ENCODE results near the gene SSNA1.

The SSNA1 gene

DNA sequence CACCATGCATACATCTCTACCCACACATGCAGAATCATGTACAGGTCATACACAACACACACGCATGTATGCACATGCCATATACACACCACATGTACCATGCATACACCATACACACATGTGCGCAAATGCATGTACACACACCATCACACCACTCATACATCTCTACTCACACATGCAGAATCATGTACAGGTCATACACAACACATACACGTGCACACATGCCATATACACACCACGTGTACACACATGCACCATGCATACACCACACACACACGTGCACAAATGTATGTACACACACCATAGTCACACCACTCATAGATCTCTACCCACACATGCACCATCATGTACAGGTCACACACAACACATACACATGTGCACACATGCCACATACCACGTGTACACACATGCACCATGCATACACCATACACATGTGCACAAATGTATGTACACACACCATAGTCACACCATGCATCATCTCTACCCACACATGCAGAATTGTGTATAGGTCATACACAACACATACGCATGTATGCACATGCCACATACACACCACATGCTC lies 35.6 kb upstream of the SSNA1 start:
- no peak for DNase-seq (ENCODE audit: low spot score)

DNA sequence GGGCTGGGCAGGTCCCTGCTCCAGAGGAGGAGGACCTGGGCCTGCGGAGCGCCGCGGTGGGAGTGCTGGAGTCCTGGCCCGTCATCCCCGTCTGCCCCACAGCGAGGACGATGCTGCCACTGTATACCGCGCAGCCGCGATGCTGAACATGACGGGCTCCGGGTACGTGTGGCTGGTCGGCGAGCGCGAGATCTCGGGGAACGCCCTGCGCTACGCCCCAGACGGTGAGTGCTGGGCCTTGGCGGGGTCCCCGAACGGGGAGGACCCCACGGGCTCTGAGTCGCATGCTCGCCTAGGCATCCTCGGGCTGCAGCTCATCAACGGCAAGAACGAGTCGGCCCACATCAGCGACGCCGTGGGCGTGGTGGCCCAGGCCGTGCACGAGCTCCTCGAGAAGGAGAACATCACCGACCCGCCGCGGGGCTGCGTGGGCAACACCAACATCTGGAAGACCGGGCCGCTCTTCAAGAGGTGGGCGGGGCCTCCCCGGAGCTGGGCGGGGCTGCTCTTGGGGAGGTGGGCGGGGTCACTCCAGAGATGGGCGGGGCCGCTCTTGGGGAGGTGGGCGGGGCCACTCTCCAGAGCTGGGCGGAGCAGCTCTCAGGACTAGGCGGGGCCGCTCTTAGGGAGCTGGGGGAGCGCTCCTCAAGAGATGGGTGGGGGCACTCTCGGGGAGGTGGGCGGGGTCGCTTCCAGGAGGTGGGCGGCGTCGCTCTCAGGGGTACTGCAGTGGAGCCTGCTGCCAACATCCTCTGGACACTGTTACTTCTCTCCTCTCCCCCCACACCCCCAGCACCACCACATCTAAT lies 31.7 kb upstream of the SSNA1 start:
- DNase-seq (ENCODE audit: low spot score) = no peak

DNA sequence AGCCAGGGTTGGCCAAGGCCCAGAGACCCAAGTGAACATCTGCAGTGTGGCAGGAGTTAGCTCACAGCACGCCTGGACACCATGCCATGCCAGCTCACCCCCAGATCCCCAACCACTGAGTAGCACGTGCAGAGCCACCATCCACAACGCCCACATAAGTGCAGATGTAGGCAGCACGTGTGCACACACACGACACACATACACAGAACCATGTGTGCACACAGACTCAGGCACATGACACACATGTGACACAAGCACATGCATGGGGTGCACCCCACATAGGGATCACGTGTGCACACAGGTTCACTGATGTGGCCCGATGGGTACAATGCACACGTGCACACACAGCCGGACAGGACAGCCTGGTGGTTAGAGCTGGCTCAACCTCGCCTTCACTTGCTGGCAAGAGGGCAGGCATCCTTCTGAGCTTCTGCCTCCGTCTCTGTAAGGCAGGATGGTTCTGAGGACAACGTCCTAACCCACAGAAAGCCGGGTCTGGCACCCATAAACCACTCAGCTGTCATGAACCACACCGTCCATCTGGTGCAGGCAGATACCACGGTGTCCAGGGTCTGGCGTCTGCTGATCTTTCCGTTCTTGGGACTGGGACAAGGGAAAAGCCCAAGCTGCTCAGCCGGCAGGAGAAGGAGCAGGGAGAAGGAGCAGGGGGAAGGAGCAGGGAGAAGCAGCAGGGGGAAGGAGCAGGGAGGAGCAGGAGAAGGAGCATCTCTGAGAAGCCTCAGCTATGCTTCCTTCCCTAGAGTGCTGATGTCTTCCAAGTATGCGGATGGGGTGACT lies 30.7 kb upstream of the SSNA1 start:
- no peak for DNase-seq (ENCODE audit: low spot score)

DNA sequence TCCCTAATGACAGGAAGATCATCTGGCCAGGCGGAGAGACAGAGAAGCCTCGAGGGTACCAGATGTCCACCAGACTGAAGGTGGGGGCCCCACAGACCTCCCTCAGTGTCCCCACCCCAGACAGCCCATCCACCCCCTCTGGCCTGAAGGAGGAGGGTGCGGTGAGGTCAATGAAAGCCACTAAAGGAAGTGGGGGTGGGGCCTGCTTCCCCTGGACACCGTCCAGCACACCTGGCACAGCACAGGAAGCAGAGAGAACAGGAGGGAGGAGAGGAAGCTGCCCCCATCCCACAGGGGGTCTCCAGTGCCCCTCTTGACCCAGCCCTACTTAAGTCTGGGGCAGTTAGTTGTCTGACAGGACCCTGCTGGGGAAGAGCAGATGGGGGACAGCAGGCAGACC lies 29.9 kb upstream of the SSNA1 start:
- DNase-seq (ENCODE audit: low spot score) = no peak

DNA sequence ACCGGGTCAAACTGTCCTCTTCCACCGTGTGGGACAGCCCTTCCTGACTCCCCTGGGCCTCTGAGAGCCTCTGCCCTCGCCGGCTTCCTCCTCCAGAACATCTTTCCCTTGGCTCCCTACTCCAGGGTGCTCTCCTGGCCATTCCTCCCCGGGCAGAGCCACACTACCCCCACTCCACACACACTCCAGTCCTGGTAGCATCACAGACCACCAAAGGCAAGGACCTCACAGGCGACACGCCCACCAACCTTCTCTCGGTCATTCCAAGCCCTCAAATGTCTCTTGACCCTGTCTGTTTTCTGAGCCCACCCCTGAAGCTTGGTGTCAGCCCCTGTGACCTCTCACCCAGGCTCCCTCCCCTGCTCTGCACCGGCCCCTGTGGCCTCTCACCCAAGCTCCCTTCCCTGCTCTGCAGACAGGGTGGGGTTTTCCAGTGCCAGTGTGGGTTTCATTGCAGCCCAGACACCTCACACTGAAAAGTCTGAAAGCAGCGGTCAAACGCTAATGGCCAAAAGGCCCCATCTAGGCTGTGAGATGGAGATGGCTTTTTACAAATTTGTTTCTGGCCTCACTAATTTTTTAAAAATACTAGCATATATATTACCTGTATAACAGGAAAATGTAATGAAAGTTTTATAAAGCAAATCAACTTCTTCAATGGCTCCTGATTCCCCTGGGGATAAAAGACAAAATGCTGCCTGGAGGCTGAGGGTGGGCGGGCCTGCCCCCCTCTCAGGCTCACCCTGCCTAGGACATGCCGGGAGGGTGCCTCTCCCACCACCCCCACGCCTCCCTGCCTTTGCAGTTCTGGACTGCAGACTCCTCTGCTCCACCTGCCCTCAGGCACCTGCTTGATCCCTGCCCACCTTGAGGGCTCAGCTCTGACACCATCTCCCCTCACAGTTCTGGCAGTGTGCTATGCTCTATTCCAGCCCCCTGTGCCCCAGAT lies 29.1 kb upstream of the SSNA1 start:
- no peak for DNase-seq (ENCODE audit: low spot score)

DNA sequence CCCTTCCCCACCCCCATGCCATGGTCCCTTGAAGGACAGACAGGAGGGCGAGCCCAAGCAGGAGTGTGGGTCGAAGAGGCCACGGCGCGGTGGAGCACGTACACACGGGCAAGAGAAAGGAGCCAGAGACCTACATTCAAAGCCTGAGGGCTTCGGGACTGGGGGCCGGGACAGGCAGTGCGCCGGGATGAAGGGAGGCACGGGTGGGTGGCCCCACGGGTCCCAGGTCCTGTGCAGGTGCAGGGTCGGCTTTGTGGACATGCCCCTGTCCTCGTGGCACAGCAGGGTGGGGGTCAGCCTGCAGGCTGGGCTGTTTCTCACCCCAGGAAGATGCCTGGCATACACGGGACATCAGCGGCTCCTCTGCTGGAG lies 28.4 kb upstream of the SSNA1 start:
- DNase-seq (ENCODE audit: low spot score) = no peak

DNA sequence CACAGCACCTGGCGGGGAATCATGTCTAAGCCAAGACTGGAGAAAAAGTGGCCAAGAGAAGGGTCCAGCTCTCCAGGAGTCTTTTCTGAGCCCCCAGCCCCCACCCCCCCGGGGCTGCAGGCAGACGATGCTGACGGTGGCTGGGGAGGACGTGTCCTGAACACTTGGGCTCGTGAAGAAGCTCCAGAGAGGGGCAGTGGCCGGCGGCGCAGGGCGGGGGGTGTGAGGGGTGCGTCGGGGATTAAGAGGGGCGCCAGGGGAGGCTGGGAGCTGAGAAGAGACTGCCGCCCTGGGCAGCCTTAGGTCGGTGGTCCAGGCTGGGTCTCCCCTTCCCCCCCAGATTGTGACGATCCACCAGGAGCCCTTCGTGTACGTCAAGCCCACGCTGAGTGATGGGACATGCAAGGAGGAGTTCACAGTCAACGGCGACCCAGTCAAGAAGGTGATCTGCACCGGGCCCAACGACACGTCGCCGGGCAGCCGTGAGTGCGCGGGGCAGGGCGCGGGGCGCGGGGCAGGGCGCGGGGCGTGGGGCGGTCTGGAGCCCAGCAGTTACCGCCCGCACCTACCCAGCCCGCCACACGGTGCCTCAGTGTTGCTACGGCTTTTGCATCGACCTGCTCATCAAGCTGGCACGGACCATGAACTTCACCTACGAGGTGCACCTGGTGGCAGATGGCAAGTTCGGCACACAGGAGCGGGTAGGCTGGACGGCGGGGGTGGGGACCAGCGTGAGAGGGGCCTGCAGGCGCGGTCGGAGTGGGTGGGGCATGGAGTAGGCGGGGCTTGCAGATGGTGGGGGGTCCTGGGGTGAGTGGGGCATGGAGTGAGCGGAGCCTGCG lies 27.5 kb upstream of the SSNA1 start:
- no peak for DNase-seq (ENCODE audit: low spot score)

DNA sequence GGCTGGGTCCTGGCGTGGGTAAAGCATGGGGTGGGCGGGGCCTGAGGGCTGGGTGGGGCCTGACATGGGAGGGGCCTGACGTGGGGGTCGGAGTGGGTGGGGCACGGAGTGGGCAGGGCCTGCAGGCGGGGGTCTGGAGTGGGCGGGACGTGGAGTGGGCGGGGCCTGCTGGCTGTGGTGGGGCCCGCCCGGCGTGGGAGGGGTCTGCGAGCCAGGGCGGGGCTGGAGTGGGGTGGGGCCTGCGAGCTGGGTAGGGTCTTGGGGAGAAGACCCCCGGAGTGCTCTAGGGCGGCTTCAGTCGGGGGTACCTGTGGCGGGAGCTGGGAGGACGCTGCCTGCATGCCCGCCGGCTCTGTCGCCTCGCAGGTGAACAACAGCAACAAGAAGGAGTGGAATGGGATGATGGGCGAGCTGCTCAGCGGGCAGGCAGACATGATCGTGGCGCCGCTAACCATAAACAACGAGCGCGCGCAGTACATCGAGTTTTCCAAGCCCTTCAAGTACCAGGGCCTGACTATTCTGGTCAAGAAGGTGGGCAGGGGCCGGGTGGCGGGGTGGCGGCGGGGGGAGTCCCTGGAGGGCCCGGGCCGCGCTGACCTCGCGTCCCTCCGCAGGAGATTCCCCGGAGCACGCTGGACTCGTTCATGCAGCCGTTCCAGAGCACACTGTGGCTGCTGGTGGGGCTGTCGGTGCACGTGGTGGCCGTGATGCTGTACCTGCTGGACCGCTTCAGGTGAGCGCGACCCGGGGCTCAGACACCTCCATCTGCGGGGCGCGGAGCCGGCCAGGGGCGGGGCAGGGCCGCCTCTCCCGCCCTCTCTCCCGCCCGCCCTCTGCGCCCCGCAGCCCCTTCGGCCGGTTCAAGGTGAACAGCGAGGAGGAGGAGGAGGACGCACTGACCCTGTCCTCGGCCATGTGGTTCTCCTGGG lies 26.7 kb upstream of the SSNA1 start:
- DNase-seq (ENCODE audit: low spot score) = no peak

DNA sequence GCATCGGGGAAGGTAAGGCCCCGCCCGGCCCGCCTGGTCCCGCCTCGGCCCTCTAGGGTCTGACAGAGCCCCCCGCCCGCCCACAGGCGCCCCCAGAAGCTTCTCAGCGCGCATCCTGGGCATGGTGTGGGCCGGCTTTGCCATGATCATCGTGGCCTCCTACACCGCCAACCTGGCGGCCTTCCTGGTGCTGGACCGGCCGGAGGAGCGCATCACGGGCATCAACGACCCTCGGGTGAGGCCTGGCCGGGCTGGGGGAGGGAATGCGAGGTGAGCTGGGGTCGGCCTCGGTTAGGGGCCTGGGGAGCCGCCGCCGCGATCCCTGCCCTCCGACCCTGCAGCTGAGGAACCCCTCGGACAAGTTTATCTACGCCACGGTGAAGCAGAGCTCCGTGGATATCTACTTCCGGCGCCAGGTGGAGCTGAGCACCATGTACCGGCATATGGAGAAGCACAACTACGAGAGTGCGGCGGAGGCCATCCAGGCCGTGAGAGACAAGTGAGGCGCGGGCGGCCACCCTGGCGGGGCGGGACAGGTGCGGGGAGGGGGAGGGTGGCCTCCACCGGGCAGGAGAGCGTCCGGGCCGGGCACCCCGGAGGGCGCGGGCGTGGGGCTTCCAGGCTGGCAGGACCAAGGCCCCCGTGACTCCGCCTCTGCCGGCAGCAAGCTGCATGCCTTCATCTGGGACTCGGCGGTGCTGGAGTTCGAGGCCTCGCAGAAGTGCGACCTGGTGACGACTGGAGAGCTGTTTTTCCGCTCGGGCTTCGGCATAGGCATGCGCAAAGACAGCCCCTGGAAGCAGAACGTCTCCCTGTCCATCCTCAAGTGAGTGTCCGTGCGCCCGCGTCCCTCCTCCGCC lies 25.7 kb upstream of the SSNA1 start:
- DNase-seq (ENCODE audit: low spot score) = no peak

DNA sequence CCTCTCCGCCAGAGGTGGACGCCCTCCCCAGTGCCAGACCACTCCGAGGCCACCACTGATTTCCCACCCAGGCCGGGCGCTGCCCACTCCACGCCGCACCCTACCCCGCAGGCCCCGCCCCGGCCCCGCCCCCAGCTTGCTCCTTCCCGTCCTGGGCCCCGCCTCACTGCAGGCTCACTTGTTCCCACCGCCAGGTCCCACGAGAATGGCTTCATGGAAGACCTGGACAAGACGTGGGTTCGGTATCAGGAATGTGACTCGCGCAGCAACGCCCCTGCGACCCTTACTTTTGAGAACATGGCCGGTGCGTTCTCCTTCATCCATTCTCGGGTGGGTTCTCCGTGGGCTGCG lies 25.1 kb upstream of the SSNA1 start:
- DNase-seq (ENCODE audit: low spot score) = no peak

DNA sequence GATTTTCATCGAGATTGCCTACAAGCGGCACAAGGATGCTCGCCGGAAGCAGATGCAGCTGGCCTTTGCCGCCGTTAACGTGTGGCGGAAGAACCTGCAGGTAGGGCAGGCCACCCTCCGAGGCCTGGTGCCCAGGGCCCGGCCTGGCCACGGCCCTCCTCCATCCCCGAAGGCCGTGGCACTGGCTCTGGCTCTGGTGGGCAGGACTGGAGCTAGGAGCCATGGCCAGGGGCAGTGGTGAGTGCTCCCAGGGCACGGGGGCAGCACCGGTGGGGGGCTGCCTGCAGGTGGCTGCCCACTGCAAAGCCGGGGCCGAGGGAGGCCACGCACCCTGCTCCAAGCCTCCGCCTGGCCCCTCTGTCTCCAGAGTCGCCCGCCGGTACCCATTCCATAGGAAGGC lies 24.7 kb upstream of the SSNA1 start:
- DNase-seq (ENCODE audit: low spot score) = no peak

DNA sequence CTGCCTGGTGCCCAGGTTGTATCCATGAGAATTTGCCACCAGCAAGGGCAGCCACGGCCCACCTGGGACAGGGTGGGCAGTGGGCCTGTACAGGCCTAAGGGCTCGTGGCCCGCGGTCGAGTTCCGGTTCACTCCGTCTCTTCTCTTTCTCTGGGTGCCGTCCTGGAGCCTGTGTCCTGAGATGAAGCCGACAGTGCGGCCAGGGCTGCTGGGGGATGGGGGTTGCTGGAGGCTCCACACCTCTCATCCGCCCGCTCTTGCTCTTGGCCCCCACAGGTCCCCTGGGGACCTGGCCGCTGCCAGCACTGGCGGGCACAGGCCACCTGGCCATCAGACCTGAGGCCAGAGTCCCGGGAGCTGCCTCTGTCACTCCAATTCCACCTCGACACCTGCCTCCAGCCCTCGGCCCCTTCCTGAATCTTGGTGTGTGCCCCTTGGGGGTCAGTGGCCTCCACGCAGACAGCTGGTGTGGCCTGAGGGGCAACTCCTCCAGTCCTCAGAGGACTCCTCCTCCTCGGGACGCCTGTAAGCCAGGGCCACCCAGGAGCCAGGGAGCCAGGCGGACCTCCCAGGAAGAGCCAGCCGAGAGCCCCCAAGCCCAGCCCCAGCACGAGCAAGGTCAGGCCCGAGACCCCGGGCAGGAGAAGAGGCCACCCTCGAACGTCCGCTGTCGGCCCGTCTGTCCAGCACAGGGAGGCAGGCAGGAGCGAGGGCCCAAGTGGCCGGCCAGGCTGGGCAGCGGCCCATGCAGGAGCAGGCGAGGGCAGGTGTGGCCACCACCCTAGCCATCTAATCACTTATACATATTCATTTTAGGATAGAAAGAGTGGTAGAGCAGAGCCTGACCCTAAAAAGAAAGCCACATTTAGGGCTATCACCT lies 23.9 kb upstream of the SSNA1 start:
- DNase-seq (ENCODE audit: low spot score) = no peak

DNA sequence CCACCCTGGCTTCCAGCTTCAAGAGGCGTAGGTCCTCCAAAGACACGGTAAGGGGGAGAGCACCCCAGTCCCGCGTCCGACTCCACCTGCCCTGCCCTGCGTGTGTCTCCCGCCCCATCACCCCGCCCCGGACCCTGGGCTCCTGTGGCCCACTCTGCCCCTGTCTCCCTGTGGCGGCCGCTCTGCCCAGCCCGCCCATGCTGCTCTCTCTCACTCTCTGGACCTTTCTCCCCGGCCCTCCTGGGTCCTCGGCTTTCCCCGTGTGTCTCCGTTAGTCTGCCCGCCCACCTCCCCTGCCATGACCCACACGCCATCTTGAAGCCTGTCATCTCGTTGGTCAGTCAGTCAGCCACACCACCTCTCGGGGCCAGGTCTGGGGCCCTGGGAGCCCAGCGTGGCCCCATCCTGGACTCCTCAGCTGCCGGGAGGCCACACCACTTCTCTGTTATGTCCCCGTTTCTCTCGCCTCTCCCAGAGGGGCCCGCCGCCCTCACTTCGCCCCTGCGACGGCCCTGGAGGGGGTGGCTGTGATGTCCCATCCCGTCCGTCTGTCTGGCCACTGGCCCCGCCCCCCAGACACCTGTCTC lies 23.1 kb upstream of the SSNA1 start:
- DNase-seq (ENCODE audit: low spot score) = no peak

DNA sequence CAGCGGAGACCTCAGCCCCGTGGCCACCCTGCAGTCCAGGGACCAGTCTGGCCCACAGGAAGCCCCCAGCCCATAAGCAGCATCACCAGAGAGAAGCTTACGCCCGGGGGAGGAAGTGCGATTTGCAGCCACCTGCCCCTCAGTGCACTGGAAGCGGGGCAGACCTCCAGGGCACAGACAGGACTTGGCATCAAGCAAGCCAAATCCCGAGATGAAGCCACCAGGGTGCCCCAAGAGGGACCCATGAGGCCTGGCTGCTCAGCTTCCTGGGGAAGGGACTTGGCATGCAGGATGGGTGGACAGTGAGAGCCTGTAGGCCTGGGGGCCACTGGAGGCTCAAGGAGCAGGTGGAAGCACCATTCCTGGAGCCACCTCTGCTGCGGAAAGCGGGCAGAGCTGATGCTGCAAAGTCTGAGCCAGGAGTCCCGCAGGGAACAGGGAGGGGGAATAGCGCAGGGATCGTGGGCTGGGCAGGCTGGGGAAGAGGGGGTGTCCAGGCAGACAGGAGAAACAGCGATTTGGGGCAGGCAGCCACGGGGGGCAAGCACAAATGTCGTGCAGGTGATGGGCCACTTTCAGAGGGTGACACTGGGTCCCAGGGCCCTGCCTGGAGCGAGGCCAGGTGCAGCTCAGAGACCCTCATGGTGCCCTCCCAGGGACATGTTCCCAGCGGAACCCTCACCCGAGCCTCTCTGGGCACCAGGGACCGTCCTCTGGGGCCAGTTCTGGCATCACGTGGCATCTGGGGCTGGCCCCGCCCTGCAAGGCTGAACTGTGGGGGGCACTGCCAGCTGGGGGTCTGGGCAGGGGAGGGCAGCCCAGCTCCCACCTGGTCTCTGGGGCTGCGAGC lies 21.9 kb upstream of the SSNA1 start:
- DNase-seq (ENCODE audit: low spot score) = no peak

DNA sequence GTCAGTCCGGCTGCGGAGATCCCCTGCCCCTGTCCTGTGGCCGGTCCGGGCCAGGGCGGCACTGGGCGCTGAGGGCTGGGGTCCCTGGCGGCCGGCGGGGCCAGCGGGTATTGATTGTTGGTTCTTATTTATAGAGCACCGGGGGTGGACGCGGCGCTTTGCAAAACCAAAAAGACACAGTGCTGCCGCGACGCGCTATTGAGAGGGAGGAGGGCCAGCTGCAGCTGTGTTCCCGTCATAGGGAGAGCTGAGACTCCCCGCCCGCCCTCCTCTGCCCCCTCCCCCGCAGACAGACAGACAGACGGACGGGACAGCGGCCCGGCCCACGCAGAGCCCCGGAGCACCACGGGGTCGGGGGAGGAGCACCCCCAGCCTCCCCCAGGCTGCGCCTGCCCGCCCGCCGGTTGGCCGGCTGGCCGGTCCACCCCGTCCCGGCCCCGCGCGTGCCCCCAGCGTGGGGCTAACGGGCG lies 21.2 kb upstream of the SSNA1 start:
- DNase-seq (ENCODE audit: low spot score) = no peak

DNA sequence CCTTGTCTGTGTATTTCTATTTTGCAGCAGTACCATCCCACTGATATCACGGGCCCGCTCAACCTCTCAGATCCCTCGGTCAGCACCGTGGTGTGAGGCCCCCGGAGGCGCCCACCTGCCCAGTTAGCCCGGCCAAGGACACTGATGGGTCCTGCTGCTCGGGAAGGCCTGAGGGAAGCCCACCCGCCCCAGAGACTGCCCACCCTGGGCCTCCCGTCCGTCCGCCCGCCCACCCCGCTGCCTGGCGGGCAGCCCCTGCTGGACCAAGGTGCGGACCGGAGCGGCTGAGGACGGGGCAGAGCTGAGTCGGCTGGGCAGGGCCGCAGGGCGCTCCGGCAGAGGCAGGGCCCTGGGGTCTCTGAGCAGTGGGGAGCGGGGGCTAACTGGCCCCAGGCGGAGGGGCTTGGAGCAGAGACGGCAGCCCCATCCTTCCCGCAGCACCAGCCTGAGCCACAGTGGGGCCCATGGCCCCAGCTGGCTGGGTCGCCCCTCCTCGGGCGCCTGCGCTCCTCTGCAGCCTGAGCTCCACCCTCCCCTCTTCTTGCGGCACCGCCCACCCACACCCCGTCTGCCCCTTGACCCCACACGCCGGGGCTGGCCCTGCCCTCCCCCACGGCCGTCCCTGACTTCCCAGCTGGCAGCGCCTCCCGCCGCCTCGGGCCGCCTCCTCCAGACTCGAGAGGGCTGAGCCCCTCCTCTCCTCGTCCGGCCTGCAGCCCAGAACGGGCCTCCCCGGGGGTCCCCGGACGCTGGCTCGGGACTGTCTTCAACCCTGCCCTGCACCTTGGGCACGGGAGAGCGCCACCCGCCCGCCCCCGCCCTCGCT lies 20.5 kb upstream of the SSNA1 start:
- DNase-seq (ENCODE audit: low spot score) = peak; percentile 84
